HG03520 (cell line): ENCODE results near the gene NMBR.
"Not testable (repeated sequence)": the region's sequence is repeated elsewhere in the genome, so short reads cannot be mapped to it uniquely, and the experiment has no call there.

ENCODE experiments used
- ATAC-seq: cut with Tn5 transposase; IDR thresholded peaks from one replicate; pipeline ENCODE4 v1.9.1; 2021; ENCODE audit warnings: mild to moderate bottlenecking, moderate library complexity; ENCODE audit not compliant: unreplicated experiment

NMBR gene

DNA sequence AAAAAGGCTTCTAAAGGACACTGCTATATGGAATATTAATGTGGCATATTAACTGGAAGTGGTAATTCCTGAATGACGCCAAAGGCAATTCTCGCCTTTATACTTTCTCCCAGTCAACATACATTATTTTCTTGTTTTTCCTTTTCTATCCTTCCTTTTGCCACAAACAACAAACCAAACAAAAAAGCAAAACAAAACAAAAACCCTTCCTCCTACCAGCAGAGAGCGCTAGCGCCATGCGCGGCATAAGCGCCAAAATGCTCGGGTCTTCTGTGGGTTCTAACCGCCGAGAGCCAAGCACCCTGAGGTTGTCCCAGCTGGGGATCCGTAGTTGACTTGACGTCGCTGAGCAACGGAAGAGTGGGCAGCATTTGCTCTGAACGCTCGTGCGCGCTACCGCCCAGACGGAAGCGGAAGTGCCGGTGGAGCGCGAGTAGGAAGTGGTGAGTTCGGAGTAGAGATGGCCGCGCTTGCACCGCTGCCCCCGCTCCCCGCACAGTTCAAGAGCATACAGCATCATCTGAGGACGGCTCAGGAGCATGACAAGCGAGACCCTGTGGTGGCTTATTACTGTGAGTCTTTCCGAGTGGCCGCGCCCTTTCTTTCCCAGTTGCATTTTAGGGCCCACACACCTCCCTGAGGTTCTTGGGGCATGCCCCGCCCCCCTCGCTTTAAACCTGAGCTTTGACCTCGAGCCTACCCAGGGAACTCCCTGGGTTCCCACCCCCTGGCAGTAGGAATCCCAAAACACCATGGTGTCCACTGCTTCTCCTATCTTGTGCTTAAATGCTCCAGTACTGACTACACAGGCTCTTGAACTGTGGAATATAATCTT is at the start of gene NMBR, which contains the start of gene VTA1:
TSS of gene NMBR (minus strand) at position 295 of the 835 bp plus-strand sequence. CDS start 58,464 bp downstream, outside the sequence.
TSS of gene VTA1 (plus strand) at position 436 of the 835 bp plus-strand sequence. CDS start at position 461, 25 bp downstream.
- peak; percentile 100 for ATAC-seq

DNA sequence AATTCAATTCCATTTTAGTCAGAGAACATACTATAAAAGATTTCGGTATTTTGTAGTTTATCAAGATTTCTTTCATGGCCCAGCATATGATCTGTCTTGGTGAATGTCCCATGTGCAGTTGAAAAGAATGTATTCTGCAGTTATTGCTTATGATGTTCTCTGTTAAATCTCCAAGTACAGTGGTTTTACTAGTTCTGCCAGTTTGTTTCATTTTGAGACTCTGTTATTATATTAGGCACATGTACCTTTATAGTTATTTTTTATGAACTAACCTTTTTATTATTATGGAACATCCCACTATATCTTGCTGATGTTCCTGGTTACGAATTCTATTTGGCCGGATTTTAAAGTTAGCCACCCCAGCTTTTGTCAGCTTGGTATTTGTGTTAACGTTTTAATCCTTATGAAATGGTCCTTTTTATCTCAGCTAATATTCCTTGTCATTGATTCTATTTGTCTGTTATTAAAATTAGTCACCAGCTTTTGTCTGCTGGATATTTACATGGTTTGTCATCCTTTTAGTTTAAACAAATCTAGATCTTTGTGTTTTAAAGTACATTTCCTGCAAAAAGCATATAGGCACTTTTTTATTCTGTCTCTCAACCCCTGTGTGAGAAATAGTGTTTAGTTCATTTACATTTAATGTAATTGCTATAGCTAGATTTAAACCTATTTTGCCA is 49.1 kb upstream of the NMBR start:
- ATAC-seq: no peak

DNA sequence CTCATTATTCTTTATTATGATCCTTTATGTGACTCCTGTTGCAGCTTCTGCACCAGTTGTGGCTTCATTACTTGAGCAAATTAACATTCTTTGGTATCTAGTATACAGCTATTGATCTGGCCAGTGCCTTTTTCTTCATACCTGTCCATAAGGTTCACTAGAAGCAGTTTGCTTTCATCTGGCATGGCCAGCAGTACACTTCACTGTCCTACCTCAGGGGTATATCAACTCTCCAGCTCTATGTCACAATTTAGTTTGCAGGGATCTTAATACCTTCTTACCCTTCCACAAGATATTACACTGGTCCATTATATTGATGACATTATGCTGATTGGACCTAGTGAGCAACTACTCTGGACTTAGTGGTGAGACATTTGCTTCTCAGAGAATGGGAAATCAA is 46.7 kb upstream of the NMBR start:
- ATAC-seq: no peak

DNA sequence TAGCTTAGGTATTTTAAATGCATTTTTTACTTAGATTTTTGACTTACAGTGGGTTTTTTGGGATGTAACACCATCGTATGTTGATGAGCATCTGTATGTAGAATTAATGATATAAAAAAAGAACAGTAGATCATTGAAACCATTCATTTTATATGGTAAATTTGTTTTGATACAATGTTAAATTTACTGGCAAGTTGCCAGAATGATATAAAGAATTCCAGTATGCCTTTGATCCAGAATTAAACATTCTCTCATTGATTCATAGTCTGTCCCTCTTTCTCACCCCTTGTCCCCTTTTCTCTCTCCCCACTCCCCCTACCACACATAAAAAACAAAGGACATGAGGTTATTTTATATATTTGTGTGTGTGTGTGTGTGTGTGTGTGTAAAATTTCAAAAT is 45.4 kb upstream of the NMBR start:
- ATAC-seq: no peak

DNA sequence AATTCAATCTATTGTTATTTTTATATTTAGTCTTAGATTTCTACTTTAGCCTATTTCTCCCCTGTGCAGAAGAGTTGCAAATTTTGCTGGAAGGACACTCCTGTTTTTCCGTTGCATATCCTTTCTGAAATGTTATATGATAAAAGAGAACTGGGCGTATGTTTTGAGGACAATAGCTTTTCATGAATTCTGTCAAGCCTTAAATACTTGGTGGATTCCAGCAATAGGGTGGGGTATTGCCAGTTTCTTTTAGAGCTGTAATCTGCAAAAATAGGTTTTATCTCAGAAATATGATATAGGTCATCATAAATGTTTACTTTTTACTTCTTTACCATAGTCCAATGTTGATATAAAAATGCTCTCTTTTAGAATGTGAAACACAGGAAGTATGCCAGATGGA is 42.1 kb upstream of the NMBR start:
- ATAC-seq: no peak

DNA sequence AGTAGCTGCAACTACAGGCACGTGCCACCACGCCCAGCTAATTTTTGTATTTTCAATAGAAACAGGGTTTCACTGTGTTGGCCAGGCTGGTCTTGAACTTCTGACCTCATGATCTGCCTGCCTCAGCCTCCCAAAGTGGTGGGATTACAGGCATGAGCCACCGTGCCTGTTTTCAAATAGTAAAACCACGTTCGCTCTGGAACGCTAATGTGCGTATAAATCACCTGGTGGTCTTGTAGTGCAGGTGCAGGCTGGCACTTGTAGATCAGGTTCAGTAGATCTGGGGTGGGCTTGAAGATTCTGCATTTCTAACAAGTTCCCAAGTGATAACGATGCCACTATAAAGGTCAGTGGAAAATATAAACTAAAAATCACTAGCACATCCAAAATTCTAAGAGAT is 41.4 kb upstream of the NMBR start:
- not testable (repeated sequence) for ATAC-seq

DNA sequence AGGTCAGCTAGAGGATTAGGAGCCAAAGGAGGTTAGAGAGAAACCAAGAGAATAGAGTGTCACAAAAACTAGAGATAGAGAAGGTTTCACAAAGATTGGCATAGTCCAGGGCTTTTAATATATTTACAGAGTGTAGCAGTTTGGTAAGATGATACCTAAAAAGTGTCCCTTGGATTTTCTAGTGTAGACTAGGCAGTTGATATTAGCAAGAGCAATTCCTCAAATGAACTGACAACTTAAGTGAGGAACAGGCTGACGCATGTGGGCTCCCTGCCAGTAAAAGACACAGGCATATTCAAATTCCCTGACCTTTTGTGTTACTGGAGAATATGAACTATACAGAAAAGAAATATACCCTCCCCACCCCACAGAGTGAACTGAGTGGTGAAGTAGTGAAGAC is 40.3 kb upstream of the NMBR start:
- ATAC-seq: no peak

DNA sequence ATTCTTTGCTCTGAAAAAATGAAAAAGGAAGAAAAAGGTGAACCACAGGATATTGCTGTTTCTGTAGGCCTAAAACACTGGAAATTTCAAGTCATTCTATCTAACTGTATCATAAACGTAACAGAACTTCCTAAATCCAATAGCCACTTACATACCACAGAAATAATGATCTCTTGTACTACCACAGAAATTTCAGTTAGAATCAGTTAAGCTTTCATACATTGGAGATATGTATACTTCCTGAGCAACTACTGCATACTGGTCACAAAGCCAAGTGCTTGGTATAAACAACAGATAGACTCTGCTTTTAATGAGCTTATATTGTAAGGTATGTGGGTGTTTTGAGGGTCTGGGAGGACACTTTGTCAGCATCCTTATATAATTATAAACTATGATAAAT is 38.7 kb upstream of the NMBR start:
- ATAC-seq: no peak

DNA sequence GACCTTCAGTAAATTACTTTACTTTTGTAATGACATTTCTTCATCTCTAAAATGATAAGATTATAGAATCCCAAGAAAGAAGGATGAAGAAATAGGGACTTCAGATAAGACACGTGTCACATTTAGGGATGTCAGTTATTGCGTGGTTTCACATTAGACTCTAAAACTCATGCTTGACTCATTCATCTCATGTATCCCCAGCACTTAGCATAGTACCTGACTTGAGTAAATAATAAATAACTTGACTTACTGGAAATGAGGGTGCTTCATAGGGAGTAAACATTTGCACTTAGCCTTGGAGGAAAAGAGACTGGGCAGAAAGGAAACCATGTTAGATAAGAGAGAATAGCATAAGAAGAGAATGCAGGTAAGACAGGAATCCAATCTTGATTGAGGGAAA is 37.4 kb upstream of the NMBR start:
- ATAC-seq: no peak

DNA sequence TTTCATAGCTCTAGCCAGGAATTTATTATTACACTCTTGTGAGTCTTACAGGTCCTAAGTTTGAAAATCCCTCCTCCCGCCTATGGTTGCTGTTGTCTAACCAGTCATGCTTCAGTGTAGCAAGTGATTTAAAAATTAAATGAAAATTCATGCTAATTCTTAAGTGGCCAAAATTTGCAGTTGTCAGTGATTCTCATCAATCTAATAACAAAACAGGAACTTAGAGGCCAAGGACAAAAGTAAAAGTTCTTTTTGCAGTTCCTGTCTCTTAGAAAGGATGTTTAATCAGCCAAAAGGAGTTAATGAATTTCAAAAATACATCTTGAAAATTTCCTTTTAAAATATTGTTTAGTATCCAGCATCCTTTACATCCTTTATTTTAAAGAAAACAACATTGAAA is 36.4 kb upstream of the NMBR start:
- ATAC-seq: no peak

DNA sequence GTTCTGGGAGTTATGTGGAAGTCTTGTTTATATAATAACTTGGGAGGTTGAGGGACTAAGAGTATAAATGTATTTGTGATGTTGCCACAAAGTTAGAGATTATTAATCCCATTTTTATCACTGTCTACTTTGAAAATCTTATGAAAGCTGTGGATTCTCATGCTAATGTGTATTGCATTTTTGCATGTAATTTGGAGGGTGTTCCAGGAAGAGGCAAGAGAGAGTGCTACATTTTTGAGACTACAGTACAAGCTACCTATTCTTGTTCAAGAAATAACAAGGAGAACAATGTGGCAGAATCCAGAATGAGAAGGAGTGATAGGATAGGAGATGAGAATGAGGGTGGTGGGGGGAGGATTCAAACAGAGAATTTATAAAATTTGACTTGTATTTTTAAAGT is 35.1 kb upstream of the NMBR start:
- no peak for ATAC-seq

DNA sequence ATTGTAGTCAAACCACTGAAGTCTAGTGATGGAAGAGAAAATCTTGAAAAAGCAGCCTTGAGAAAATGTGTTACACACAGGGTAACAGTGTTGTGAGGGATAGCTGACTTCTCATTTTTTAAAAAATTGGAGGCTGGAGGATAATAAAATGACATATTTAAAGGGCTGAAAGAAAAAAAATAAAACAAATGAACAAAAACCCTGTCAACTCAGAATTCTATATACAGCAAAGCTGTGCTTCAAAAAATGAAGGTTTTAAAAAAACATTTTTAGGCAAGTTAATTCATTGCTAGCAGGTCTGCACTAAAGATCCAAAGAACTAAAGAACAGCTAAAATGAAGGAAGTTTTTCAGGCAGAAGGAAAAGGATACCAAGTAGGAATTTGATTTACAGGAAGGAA is 31.2 kb upstream of the NMBR start:
- ATAC-seq: no peak

DNA sequence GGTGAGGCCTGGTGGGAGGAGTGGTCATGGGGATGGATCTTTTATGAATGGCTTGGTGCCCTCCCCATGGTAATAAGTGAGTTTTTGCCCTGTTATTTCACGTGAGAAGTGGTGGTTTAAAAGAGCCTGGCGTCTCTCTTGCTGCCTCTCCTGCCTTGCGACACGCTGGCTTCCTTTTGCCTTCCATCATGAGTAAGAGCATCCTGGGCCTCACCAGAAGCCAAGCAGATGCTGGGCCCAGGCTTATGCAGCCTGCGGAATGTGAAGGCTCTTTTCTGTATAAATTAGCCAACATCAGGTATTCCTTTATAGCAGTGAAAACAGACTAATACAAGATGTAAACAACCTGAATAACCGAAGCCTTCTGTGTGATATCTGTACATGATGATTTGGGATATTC is 27.8 kb upstream of the NMBR start:
- ATAC-seq: no peak

DNA sequence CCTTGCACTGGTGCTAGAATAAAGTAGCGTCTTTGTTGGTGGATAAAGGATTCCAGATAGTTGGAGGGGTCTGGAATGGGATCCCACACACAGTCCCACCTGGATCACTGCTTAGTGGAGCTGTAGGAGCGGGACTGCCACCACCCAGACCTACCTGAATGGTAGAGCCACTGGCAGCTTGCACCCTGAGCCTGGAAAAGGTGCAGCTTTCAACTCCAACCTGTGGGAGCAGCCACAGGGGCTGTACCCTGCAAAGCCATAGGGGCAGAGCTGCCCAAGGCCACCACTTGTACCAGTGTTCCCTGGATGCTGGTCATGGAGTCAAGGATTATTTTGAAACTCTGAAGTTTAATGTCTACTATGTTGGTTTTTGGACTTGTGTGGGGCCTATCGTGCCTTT is 27.1 kb upstream of the NMBR start:
- no peak for ATAC-seq

DNA sequence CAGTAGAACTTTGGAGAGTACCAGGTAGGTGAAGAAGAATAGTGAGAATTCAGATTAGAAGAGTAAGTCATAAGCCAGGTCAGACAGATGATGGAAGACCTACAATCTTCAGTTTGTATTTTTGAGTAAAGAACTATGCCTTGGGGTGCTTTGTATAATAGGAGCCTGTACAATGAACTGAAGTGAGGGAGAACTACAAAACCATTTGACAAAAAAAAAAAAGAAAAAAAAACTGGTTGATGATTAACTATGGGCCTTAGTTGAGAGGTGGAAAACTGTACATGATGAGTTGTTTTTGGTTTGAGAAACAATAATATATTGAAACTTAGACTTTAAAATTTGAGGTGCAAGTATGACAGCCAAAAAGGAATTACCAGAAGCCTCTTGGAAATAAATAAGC is 25.8 kb upstream of the NMBR start:
- no peak for ATAC-seq

DNA sequence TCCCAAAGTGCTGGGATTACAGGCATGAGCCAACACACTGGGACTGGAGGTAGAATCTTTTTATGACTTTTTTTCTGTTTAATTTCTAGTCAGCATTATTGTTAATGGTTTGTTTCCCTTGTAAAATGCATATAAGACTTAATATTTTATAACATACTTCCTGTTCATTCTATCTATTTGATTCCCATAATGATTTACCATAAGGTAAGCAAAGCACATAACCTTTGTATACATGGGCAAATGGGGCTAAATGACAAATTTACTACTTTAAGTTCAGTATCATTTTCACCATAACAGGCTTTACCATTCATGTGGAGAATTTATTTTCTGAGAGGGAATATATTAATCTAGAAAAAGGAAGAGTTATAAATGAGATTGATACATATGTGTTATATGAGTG is 24.4 kb upstream of the NMBR start:
- no peak for ATAC-seq

DNA sequence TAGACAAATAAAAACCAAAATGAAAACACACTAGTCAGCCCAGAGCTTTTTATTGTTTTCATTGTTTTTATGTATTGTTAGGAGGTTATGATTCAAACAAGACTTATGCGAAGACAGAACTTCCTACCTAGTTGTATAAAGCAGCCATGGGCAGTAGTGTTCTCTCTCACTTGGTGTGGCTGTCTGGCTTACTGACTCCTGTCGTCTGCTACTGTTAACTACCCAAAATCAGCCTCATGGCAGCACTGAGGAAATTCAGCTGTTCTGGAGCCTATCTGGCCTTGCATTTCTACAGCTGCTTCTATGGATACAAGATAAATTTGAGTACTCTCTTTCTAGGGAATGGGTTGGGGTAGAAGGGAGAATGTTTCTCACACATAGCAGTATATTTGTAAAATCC is 20.6 kb upstream of the NMBR start:
- no peak for ATAC-seq

DNA sequence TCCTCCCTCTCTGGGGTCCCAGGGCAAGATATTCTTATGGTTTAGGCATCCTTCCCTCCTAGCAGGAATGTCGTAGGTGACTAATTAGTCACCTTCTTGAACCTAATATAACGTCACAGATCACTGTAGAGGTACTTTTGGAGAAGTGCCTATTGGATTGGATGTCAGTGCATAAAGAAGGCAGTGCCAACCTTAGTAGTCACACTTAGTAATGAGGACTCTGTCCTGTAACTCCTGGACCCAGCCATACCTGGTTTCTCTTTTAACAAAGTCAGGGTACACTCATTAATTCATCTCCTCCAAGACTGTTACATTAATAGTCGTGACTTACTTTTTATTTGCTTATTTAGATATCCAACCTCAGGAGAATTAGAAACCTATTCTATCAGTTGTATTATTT is 20.1 kb upstream of the NMBR start:
- ATAC-seq: no peak

DNA sequence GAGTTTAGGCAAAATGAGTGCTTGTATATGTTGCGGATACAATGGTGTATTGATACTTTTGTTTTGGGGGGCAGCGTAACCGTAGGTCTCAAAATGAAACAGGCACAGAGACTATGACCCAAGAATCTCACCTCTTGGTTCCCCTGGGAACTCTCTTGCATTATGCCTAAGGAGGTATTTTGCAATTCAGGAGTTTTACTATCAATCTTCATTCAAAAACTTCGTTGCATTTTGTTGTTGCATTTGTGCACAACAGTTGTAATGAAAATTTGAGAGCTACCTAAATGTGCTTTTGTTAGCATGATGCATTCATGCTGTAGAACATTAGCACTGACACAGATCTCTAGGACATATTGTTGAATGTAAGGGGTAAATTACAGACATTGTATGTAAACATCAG is 18.3 kb upstream of the NMBR start:
- no peak for ATAC-seq

DNA sequence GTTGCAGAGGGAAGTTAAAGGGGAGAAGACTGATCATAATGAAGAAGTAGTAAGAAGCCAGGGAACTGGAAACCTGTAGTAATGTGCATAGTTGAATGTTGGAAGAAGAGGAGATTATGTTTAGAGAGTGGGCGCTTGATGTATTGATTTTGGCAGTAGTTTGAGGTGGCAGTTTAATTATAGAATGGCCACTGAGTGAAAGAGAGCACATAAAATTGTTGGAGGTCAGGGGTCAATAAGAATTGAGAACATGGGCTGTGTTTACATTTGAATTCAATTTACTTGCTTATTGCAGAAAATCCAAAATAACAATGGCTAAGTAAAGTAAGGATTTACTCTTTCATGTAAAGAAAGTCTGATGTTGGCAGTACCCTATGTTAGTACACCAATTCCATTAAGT is 15.9 kb upstream of the NMBR start:
- ATAC-seq: no peak

DNA sequence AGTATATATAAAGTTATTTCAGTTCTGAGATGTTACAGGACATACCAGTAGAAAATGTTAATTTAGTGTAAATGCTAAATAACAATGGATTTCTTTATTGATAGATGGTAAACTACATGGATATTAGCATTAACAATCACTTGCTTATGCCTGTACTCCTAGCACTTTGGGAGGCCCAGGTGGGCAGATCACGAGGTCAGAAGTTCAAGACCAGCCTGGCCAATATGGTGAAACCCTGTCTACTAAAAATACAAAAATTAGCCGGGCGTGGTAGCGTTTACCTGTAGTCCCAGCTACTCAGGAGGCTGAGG is 9.8 kb upstream of the NMBR start:
- ATAC-seq: not testable (repeated sequence)

DNA sequence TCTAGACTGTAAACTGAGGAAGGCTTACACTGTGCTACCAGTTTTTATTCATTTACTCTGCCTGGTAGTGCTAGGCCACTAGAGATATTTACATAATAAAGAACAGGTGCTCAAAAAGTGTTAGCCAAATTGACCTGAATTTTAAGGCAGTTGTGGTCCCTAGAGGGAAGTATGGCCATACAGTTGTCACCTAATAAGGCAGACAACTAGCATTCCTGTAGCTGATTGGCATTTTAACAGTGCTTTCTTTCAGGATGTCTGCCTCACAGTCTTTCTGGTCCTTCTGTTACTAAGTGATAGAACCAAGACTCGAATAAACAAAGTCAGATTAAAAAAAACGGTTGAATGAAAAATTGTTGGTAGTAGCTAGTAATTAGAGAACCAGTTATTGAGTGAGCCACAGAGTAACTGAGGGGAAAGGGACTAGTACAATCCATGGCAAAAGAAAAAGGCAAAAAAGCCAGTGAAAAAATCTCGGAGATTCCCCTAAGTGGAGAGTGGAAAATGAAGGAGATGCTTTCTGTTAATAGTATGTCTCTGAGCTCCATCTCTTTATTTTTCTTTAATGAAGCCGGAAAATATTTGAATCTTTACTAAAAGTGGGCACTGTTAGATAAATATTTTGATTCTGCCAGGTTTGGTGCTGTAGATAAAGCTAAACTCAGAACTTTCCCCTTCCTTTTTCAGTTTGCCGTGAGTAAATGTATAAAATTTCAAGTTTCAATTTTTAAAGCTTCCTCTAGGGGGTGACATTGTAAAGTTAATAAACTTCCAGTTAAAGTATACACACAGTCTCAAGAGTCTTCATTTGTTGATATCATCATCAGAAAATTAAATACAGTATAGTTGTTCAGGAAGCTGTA is 9.2 kb upstream of the NMBR start:
- no peak for ATAC-seq
